ENCODE measurements around the gene EIF2B1.

The EIF2B1 gene

DNA sequence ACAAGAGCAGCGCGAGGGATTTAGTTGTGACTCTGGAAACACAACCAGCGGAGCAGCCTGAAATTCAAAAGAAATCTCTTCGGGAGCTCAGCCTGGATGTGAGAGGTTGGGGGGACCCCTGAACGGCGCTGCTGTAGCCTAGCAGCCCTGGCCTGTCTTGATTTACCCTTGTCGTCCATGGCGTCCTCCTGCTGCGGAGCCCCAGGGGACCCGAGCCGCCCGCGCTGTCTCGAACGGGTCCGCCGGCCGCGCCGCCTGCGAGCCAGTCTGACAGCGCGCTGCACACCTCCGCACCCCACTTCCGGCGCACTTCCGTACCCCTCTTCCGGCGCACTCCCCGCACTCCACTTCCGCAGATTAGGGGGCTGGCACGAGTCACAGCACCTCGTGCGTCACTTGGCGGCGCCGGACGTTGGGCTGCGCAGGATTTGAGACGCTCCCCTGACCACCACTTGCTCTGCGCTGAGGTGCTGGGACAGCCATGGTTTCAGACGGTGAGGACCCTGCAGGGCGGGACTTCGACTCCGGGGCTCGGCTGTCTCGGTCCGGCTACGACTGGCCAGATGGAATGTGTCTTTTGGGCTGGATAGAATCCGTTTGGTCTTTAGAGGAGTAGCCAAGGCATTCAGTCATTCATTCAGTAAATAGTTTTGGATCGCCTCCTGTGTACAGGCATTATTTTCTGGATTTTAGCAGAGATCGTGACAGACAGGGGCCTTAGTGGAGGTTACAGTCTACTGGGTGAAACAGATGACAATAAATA is at the start of gene EIF2B1, which contains the start of gene GTF2H3:
EIF2B1 (minus strand) TSS at position 308 of the 763 bp plus-strand sequence; CDS start at position 179, 129 bp downstream.
GTF2H3 (plus strand) TSS at position 451 of the 763 bp plus-strand sequence; CDS start at position 482, 31 bp downstream.
- peak; percentile 95 for DNase-seq

DNA sequence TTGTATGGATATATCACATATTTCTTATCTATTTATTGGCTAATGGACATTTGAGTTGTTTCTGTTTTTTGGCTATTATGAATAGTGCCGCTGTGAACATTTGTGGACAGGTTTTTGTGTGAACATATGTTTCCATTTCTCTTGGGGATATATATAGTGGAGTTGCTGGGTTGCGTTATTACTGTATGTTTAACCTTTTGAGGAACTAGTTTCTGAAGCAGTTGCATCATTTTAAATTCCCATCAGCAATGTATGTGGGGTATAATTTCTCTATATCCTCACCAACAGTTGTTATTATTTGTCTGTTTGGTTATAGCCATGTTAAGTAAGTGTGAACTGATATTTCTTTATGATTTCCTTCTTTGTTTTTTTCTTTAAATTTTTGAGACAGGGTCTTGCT is 48.1 kb upstream of the EIF2B1 start:
- DNase-seq, result no peak

DNA sequence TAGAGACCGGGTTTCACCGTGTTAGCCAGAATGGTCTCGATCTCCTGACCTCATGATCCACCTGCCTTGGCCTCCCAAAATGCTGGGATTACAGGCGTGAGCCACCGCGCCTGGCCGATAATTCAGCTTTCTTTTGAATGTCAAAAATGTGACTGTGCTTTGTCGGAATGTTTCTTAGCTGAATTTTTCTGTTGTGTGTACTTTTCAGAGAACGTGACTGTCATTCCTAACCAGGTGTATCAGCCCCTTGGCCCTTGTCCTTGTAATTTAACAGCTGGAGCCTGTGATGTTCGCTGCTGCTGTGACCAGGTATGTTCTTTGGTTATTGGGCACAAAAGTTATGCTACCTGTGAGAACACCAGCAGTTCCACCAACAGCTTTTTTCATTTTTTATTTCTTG is 45.5 kb upstream of the EIF2B1 start:
- DNase-seq, result no peak

DNA sequence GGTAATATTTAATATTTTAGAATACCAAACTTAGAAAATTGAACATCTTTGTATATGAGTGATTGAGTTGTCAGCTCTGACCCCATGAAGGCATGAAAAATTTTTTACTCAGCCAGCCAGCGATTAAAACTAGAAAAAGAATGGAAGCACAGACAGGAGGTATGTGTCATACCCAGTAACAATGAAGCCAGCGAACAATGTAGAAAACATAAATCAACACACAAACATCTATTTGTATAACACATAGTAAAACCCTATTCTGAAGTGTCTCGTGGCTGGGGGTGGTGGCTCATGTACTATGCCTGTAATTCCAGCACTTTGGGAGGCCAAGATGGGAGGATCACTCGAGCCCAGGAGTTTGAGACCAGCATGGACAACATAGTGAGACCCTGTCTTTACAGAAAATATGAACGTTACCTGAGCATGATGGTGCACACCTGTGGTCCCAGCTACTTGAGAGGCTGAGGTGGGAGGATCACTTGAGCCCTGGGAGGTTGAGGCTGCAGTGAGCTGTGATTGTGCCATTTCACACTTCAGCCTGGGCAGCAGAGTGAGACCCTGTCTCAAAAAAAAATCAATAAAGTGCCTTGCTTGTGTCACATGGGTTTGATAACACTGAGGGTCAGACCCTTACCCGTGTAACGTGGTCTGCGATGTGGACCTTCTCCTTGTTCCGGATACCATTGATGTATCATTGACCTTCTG is 43.3 kb upstream of the EIF2B1 start:
- no peak for DNase-seq

DNA sequence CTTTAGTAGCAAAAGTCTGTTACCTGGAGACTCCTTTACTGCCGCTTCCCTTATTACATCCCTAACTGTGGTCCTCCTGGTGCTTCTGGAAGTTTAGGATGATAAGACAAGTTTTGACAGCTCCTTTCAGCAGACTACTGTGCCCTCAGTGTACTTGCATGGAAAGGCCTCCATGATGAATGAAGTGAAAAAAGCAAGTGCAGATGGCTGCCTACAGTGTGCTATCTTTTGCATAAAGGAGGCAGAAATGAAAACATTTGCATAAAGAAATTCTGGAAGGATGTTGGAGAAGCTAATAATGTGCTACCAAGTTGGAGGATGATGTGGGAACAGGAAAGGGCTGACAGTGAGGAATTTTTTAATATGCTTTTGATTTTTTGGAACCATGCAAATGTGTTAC is 42.0 kb upstream of the EIF2B1 start:
- no peak for DNase-seq

DNA sequence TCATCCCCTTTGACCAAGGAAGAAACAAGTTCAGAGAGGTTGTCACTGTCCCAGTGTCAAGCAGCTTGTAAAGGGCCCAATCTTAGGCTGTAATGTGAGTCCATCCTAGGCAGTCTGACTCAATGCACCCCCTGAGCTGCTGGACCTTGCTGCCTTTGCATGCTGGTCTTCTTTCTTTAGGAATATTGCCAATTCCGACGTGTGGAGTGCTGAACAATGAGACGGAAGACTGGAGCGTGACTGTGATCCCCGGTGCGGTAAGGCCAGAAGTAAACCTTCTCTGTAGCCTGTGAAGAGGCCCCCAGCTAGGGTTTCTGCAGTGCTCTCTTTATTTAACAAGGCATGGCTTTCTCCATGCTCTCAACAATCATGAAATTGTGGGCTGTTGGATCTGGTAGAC is 38.4 kb upstream of the EIF2B1 start:
- no peak for DNase-seq

DNA sequence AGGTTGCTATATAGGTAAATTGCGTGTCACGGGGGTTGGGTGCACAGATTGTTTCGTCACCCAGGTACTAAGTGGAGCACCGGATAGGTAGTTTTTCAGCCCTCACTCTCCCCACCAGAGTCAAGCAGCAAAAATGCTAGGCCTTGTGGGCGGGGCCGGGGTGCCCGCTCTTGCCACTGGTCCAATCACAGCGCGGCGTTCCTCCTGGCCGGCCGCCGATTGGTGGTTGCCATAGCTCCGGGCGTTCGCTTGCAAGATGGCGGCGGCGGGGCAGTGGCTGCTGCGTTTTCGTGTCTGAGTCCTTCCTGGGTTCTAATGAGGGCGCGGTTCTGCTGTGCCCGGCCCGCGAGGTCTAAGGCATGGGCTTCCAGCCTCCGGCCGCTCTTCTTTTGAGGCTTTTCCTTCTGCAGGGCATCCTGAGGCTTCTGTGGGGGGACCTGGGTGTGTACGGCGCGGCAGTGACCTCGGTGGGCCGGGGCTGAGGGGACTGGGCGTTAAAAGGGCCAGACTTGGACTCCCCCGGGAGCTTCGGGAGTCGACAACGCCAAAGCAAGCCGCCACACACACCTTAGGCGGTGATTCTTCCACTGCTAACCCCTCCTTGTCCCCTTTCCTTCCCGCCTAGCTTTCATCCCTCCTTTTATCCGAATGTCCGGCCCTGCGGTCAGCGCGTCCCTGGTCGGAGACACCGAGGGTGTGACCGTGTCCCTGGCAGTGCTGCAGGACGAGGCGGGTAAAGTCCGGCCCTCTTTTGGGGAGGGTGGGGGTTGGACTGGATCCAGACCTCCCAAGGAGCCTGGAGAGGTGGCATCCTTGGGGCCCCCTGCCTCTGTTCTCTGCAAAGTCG is 37.6 kb upstream of the EIF2B1 start, which contains the start of gene TCTN2:
TCTN2 (plus strand) TSS at position 232 of the 847 bp plus-strand sequence; CDS start at position 360, 128 bp downstream.
- DNase-seq, result peak; percentile 92

DNA sequence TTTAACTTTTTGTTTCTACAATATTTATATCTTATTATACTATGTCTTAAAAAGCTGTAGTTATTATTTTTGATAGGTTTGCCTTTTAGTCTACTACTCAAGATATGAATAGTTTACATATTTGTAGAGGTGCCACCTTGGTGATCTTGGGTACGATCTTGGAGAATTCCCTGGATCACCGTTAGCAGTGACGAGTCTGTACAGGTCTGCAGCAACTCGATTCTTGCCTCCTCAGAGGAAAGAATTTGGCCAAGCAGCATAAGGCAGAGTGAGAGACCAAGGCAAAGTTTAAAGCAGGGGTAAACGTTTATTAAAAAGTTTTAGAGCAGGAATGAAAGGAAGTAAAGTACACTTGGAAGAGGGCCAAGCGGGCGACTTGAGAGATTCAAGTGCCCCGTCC is 34.3 kb upstream of the EIF2B1 start:
- no peak for DNase-seq

DNA sequence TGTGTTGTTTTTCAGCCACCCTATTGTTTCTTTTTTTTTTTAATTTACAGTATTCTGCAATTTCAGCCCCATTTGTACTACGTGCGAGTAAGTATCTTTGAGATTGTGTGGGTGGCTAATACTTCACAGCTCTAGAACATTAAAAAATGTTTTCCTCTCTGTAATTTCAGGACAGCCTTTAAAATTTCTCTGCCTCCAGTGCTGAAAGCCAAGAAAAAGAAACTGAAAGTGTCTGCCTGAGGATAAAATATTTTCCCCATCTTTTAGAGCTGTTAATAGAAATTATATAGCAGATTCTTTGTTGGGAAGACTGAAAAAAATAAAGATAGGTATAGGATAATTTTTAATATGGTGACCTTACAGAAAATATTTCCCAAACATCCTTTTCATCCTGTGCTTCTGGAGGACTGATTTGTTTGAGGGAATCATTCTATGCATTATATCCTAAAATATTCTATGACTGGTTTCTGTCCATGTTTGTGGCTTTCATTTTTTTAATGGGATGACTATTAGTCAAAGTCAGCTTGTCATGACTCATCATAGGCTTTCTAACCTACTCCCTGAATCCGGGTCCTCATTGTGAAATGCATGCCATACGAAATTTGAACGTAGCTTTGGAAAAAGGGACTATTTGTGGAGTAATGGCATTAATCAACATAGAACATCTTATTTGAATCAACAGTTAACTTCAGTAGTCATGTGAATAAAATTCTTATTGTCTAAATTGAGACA is 26.7 kb upstream of the EIF2B1 start:
- no peak for DNase-seq

DNA sequence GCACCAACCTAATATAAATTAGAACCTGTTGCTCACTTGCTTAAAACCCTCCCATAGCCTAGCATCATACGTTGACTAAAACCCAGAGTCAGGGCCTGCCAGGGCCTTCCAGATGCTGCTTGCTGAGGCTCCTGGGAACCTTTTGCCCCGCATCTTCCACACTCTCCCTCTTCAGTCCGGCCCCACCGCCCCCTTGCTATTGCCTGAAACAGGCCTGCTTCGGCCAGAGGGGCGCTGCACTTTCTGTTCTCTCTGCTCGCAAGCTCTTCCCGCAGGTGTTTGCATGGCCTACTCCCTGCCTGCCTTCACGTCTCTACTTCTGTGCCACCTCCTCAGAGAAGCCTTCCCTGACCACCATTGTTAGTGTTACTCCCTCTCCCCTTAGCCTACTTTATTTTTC is 23.7 kb upstream of the EIF2B1 start:
- no peak for DNase-seq

DNA sequence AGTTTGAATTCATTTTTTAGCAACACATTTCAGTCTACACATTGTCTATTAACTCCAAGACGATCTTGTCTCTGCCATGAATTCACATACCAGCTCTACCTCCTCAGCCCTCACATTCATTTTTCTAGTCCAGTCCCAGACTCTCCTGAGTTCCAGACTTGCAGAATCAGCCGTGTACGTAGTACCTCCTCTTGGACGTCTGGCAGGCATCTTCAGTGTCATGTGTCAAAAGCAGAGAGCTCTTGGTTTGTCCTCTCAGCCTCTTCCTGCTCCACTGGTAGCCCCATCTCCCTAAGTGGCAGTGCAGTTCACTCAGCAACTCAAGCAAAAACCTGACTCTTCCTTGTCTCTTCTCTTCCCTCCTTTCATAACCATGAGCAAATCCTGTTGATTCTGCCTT is 22.9 kb upstream of the EIF2B1 start:
- no peak for DNase-seq

DNA sequence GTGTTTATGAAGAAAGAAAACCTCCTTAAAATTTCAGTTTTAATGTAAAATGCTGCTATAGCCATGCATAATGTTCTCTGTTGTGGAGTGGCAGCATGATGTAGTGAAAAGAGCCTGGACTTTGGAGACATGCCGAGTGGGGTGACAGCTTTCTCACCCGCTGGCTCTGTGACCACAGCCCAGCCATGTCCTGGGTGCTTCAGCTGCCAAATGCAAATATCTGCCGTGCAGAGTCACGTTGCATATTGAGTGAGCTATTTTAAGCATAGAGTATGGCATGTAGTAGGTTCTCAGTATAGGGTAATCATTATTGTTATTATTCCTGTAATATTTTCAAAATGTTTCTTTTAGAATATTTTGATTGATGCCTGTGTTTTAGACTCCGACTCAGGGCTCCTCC is 21.9 kb upstream of the EIF2B1 start:
- no peak for DNase-seq

DNA sequence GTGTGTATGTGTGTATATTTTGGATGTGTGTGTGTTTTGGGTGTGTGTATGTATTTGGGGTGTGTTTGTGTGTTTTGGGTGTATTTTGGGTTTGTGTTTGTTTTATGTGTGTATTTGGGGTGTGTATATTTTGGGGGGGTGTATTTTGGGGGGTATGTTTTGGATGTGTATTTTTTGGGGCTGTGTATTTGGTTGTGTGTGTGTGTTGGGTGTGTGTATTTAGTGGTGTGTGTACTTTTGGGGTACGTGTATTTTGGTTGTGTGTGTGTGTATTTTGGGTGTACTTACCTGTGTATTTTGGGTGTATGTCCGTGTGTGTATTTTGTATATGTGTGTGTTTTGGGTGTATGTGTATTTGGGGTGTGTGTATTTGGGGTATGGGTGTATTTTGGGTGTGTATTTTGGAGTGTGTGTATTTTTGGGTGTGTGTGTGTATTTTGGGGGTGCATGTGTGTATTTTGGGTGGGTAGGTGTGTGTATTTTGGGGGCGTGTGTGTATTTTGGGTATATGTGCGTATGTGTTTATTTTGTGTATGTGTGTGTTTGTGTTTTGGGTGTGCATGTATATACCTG is 20.7 kb upstream of the EIF2B1 start:
- no peak for DNase-seq

DNA sequence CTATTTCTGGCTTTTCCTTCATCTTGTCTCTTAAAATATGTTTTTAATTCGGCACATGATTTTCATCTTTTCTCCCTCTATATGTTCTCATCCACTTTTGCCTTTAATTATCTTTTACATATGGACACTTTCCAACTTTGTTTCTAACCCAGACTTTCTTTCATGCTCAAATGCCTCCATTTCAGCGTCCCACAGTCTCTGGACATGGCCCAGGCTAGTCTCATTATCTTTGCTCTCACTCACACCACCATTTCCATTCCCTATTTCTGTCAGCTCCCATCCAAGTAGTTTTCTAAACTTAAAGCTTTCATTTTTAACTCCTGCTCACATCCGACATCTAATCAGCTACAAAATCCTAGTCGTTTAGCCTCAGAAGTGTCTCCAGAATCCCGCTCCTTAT is 14.9 kb upstream of the EIF2B1 start:
- DNase-seq, result no peak

DNA sequence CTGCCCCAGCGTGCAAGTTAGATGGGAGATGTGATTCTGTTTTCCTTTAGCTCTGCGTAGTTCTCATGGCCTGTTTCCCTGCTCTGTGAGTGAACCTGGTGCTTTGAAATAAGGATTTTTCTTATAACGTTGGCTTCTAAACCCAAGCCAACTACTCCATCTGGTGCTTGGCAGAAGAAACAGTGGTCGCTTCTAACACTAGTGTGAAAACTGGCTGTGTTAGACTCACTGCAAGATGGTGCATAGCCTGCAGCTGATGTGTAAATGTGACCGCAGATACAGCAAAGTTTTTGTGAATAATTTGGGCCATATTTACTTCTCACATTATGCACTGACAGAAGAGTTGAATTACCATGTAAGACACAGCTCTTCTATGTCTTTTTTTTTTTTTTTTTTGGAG is 12.4 kb upstream of the EIF2B1 start:
- DNase-seq, result no peak

DNA sequence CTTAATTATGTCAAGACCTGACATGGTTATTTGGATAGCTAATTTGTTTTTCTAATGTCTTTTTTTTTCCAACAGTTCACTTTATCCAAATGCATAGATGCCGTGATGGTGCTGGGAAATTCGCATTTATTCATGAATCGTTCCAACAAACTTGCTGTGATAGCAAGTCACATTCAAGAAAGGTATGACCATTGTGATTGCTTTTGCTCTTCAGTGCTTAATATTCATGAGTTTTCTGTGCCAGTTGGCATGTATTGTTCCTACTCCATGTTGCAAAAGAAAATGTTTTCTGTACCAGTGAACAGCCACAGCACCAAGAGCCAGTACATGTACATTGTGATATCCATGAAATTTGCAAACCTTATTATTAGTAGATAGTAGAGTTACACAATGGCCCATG is 11.9 kb upstream of the EIF2B1 start:
- no peak for DNase-seq

DNA sequence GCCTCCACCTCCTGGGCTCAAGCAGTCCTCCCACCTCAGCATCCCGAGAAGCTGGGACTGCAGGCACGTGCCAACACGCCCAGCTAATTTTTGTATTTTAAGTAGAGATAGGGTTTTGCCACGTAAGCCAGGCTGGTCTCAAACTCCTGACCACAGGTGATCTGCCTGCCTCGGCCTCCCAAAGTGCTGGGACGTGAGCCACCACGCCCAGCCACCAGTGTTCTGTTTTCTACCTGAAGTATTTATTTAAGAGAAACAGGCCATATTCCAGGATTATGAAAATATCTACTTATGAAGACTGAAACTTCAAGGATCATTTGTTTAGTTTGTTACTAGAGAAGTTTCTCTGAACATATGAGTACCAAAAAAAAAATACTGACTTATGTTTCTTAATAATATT is 10.4 kb upstream of the EIF2B1 start:
- DNase-seq, result no peak

DNA sequence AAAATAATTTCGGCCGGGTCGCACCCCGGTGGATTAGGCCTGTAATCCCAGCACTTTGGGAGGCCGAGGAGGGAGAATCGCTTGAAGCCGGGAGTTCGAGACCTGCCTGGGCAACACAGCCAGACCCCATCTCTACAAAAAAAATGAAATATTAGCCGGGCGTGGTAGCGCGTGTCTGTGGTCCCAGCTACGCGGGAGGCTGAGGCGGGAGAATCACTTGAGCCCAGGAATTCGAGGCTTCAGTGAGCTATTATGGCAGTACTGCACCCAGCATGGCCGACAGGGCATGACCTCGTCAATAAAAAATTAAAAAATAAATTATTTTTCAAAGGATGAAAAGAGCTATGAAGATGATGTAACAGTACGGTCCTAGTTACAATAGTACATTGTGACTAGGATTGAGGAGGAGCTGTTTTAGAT is 666 bp upstream of the EIF2B1 start:
- no peak for DNase-seq

DNA sequence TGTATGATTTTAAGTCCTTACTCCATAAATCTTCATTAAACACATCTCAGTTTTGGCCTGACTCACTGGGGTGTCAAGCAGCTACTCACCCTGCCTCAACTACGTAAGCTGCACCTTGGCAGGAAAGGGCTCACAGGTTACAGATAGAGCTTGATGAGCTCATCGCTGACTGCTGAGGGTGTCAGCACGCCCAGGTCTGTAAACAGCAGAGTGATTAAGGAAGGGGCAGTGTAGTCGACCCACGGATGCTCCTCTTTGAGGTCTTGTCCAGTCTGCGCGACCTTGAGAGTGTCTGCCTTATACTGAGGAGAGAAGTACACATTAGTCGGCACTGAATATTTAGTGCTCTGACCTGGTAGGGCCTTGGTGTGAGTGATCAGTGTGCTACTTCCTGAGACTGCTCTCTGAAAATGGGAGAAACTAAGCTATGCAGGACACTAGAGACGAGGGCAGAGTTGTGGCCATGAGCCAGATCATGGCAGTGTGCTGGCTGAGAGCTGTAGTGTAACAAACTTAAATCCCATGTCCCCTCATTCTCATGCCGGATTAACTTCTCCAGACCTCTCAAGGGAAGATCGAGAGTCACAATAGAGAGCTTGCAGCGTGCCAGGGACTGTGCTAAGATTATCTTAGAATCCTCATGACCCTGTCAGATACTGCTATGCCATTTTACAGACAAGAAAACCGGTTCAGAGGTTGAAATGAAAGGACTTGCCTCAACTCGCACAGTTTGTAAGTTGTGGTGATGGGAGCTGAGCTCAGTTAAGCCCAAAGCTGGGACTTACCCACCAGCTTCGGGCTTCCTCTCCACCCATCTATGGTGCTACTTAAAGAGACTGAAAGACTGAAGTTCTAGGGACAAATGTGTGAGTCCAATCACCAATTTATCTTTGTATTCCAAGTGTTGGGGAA is 11.6 kb downstream of the EIF2B1 start:
- no peak for DNase-seq

DNA sequence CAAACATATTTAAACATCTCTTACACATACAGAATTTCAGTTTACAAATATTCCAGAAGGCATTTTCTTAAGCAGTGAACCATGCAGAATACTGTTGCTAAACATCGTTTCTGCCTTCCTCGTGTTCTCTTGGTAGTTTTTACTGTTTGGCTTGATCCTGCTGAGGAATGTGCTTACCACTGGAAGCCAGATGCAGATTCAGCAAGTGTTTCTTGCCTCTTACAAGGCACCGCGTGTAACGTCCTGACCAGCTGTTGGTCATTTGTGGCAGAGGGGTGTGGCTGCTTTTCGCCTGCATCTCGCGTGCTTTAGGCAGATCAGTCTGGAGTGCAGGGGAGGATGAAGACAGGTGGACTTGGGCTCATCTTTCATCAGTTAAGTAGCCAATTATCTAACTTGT is 12.4 kb downstream of the EIF2B1 start:
- DNase-seq, result no peak

DNA sequence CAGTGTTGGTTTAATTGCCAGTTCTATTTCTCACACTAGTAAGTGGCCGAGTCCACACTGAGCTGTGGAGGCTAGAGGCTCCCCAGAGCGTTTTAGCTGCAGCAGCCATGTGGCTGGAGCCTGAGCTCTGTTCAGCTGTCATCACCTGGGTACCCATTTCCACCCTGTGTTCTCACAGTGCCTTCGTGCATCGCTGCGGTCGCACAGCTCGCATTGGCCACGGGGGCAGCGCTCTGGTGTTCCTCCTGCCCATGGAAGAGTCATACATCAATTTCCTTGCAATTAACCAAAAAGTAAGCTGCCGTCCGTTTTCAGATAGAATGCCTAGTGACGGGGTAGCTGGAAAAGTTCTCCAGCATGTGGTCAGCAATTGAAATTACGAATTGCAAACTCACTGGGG is 15.9 kb downstream of the EIF2B1 start:
- no peak for DNase-seq

All from NCI-H2029 (cell line).